Progenitor cell of endocrine pancreas (in vitro differentiated cells): ENCODE data around the gene SLC25A34. TPM values are rescaled to one million over a fixed set of nuclear protein-coding genes. Genes with fewer than 3 reads are reported as not detected.

Experiments
- DNase-seq: peaks from one replicate; pipeline ENCODE4 v3.0.0; 2021; ENCODE audit warnings: low spot score; ENCODE audit not compliant: unreplicated experiment
- H3K27ac Mint-ChIP-seq: 2 replicates; pipeline ENCODE4 v1.8.0; 2021; ENCODE audit warnings: mild to moderate bottlenecking, moderate library complexity, mixed read lengths
- H3K27me3 Mint-ChIP-seq: 2 replicates; pipeline ENCODE4 v1.8.0; 2021; ENCODE audit warnings: mixed read lengths
- H3K36me3 Mint-ChIP-seq: 2 replicates; pipeline ENCODE4 v1.8.0; 2022; ENCODE audit warnings: mixed read lengths; ENCODE audit not compliant: insufficient read depth
- H3K4me1 Mint-ChIP-seq: 2 replicates; pipeline ENCODE4 v1.8.0; 2021; ENCODE audit warnings: low read depth, mixed read lengths
- H3K4me3 Mint-ChIP-seq: 2 replicates; pipeline ENCODE4 v1.8.0; 2021; ENCODE audit warnings: low read depth, mild to moderate bottlenecking, moderate library complexity, mixed read lengths
- H3K9me3 Mint-ChIP-seq: 2 replicates; pipeline ENCODE4 v1.8.0; 2021; ENCODE audit warnings: low read depth, mixed read lengths
- total RNA-seq: library from RNA; stranded (reverse); gene quantifications from 2 replicates; pipeline ENCODE4 v1.2.1, GENCODE V29; 2021
- TF ChIP-seq, protein P1 (sequence below): fragments of 200-600 bp; sonication (generic); IDR thresholded peaks from one replicate; pipeline ENCODE4 v1.5.0; 2021; ENCODE audit warnings: antibody characterized with exemption, mild to moderate bottlenecking; ENCODE audit not compliant: unreplicated experiment

Gene SLC25A34
- total RNA-seq, 1 donor from 2014 or later, result 6.0 TPM

DNA sequence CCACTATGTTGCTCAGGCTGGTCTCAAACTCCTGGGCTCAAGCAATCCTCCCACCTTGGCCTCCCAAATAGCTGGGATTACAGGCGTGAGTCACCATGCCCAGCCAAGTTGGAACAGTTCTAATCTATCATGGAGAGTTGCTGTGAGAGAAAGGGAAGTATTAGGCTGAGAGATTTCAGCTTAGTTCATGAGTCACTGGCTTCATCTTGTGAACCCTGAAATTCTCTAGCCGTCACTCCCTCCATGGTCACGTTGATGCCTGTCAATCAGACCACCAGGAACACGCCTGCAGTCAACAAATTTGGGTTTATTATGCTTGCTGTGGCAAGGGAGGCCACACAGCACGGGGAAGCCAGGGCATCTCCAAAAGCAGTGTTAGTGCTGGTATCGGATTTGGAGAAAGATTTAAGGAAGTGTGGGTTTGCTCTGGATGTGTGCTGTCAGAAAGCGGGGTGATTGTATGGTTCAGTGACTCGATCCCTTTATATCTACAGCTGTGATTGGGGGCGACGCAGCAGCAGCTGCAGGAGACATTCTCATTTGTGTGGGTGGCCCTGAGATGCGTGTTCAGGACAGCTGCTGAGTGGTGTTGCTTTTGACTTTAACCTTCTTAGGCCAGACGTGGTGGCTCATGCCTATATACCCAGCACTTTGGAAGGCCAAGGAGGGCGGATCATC lies 52.7 kb downstream of the SLC25A34 start:
- no peak for DNase-seq
- peaks cover 7% of the 10 kb centered on the region for H3K36me3 Mint-ChIP-seq
- peaks cover 10% of the 10 kb centered on the region for H3K4me1 Mint-ChIP-seq
- no peak overlapping the region for H3K27ac Mint-ChIP-seq
- no peaks in the 10 kb centered on the region for H3K27me3 Mint-ChIP-seq
- TF ChIP-seq, protein P1, sequence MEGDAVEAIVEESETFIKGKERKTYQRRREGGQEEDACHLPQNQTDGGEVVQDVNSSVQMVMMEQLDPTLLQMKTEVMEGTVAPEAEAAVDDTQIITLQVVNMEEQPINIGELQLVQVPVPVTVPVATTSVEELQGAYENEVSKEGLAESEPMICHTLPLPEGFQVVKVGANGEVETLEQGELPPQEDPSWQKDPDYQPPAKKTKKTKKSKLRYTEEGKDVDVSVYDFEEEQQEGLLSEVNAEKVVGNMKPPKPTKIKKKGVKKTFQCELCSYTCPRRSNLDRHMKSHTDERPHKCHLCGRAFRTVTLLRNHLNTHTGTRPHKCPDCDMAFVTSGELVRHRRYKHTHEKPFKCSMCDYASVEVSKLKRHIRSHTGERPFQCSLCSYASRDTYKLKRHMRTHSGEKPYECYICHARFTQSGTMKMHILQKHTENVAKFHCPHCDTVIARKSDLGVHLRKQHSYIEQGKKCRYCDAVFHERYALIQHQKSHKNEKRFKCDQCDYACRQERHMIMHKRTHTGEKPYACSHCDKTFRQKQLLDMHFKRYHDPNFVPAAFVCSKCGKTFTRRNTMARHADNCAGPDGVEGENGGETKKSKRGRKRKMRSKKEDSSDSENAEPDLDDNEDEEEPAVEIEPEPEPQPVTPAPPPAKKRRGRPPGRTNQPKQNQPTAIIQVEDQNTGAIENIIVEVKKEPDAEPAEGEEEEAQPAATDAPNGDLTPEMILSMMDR, result no peak
- H3K4me3 Mint-ChIP-seq, result no peak overlapping the region
- no peaks in the 10 kb centered on the region for H3K9me3 Mint-ChIP-seq

Other genes with a start within 250 kb of the SLC25A34 start
- 24.9 and 25.2 TPM in 2 replicates for gene CASP9, start 212.0 kb upstream of the SLC25A34 start, total RNA-seq
- gene DNAJC16, start 209.4 kb upstream of the SLC25A34 start, total RNA-seq, result 34.9 and 37.7 TPM in 2 replicates
- 3.1 and 4.0 TPM in 2 replicates for gene AGMAT, start 151.2 kb upstream of the SLC25A34 start, total RNA-seq
- 34.5 and 35.6 TPM in 2 replicates for gene DDI2, start 118.8 kb upstream of the SLC25A34 start, total RNA-seq
- gene PLEKHM2, start 51.9 kb upstream of the SLC25A34 start, total RNA-seq, result 60.1 and 70.4 TPM in 2 replicates
- gene TMEM82, start 6.2 kb downstream of the SLC25A34 start, total RNA-seq, result 0.44 and 1.4 TPM in 2 replicates
- 101 and 105 TPM in 2 replicates for gene FBLIM1, start 22.5 kb downstream of the SLC25A34 start, total RNA-seq
- 2.4 and 3.5 TPM in 2 replicates for gene UQCRHL, start 71.4 kb downstream of the SLC25A34 start, total RNA-seq
- gene SPEN, start 111.4 kb downstream of the SLC25A34 start, total RNA-seq, result 55.8 and 58.0 TPM in 2 replicates
- gene ZBTB17, start 239.8 kb downstream of the SLC25A34 start, total RNA-seq, result 52.6 and 57.7 TPM in 2 replicates